ENCODE data around the gene SIX2. TPM values are rescaled to one million over a fixed set of nuclear protein-coding genes. Genes with fewer than 3 reads are reported as not detected.
"Not testable (repeated sequence)": the region's sequence is repeated elsewhere in the genome, so short reads cannot be mapped to it uniquely, and the experiment has no call there.

Gene SIX2
- total RNA-seq, 2 experiments from 2014 or later: not detected

GRCh38 chr2:45042401-45042800 lies 33.1 kb upstream of the SIX2 start:
- CTCF ChIA-PET: no interaction called here
- H3K36me3 Mint-ChIP-seq (ENCODE audit: low read depth): no peaks in the 10 kb centered on the region
- no peak for DNase-seq
- TF ChIP-seq CTCF (IDR thresholded peaks at IDR 0.05): no peak
- POLR2A ChIA-PET: no interaction called here
- H3K4me1 Mint-ChIP-seq (ENCODE audit: low read depth): no peaks in the 10 kb centered on the region
- no peak overlapping the region for H3K27ac Mint-ChIP-seq
- intact Hi-C loops (cut with micrococcal nuclease): no loop called here
- H3K9me3 Mint-ChIP-seq: no peaks in the 10 kb centered on the region
- ATAC-seq: no peak
- peaks cover 10% of the 10 kb centered on the region for H3K27me3 Mint-ChIP-seq
- H3K4me3 Mint-ChIP-seq: no peak overlapping the region

GRCh38 chr2:45040786-45041185 lies 31.5 kb upstream of the SIX2 start:
- Mint-ChIP-seq H3K9me3 (no peaks in the 10 kb centered on the region), H3K4me3 (no peak overlapping the region), H3K27ac (no peak overlapping the region), H3K4me1 (ENCODE audit: low read depth) (no peaks in the 10 kb centered on the region), H3K36me3 (ENCODE audit: low read depth) (no peaks in the 10 kb centered on the region), H3K27me3 (peaks cover 10% of the 10 kb centered on the region)
- no peak for DNase-seq
- no peak for TF ChIP-seq CTCF (IDR thresholded peaks at IDR 0.05)
- ChIA-PET POLR2A (no interaction called here), CTCF (no interaction called here)
- ATAC-seq: no peak
- intact Hi-C loops (cut with micrococcal nuclease): no loop called here

GRCh38 chr2:45039804-45040203 lies 30.6 kb upstream of the SIX2 start:
- H3K27me3 Mint-ChIP-seq; ATAC-seq; intact Hi-C loops (cut with micrococcal nuclease); H3K27ac Mint-ChIP-seq; POLR2A ChIA-PET; H3K4me1 Mint-ChIP-seq (ENCODE audit: low read depth); H3K9me3 Mint-ChIP-seq; H3K36me3 Mint-ChIP-seq (ENCODE audit: low read depth); CTCF ChIA-PET; H3K4me3 Mint-ChIP-seq; DNase-seq: not testable (repeated sequence)

- H3K27me3 Mint-ChIP-seq; H3K4me1 Mint-ChIP-seq (ENCODE audit: low read depth); POLR2A ChIA-PET; H3K4me3 Mint-ChIP-seq; ATAC-seq; H3K27ac Mint-ChIP-seq; DNase-seq; H3K36me3 Mint-ChIP-seq (ENCODE audit: low read depth); CTCF ChIA-PET; H3K9me3 Mint-ChIP-seq; intact Hi-C loops (cut with micrococcal nuclease): not testable (repeated sequence)
Measured at GRCh38 chr2:45038861-45039260, 29.6 kb upstream of the SIX2 start.

- peaks cover 7% of the 10 kb centered on the region for H3K27me3 Mint-ChIP-seq
- H3K27ac Mint-ChIP-seq: no peak overlapping the region
- H3K9me3 Mint-ChIP-seq: no peaks in the 10 kb centered on the region
- DNase-seq (no peak), ATAC-seq (no peak)
- no peak for TF ChIP-seq CTCF (IDR thresholded peaks at IDR 0.05)
- no peaks in the 10 kb centered on the region for H3K4me1 Mint-ChIP-seq (ENCODE audit: low read depth)
- intact Hi-C loops (cut with micrococcal nuclease): no loop called here
- ChIA-PET POLR2A (no interaction called here), CTCF (no interaction called here)
- H3K4me3 Mint-ChIP-seq: no peak overlapping the region
- no peaks in the 10 kb centered on the region for H3K36me3 Mint-ChIP-seq (ENCODE audit: low read depth)
Measured at GRCh38 chr2:45033302-45033701, 24.1 kb upstream of the SIX2 start.

GRCh38 chr2:45031028-45031427 lies 21.8 kb upstream of the SIX2 start:
- TF ChIP-seq CTCF (IDR thresholded peaks at IDR 0.05): no peak
- H3K27ac Mint-ChIP-seq: no peak overlapping the region
- POLR2A ChIA-PET: no interaction called here
- CTCF ChIA-PET: no interaction called here
- H3K9me3 Mint-ChIP-seq: no peaks in the 10 kb centered on the region
- no peaks in the 10 kb centered on the region for H3K4me1 Mint-ChIP-seq (ENCODE audit: low read depth)
- DNase-seq (no peak), ATAC-seq (no peak)
- H3K27me3 Mint-ChIP-seq: peaks cover 7% of the 10 kb centered on the region
- intact Hi-C loops (cut with micrococcal nuclease): no loop called here
- no peaks in the 10 kb centered on the region for H3K36me3 Mint-ChIP-seq (ENCODE audit: low read depth)
- no peak overlapping the region for H3K4me3 Mint-ChIP-seq

All from activated CD8-positive, alpha-beta T cell treated with anti-CD3 and anti-CD28 coated beads for 36 hours (primary cell).